Tibial nerve (tissue), 4 donors: ENCODE data around the gene ZNF554. TPM values are rescaled to one million over a fixed set of nuclear protein-coding genes. Genes with fewer than 3 reads are reported as not detected.

Experiments used
- DNase-seq, 2 donors: peaks; one replicate each; pipeline ENCODE4 v3.0.0-alpha.2; 2019; ENCODE audit warnings: low spot score in 2 of 2
- H3K27ac ChIP-seq, 4 donors: fragments of 200-600 bp; sonication (generic) in 3 of 4; one replicate each; pipeline ENCODE4 v1.5.1; 2017 to 2019; ENCODE audit warnings: mild to moderate bottlenecking in 1 of 4
- H3K27me3 ChIP-seq, 2 donors: fragments of 200-600 bp; sonication (generic) in 1 of 2; one replicate each; pipeline versions ENCODE4 v1.5.1 to v1.6.0; 2017 to 2019
- H3K36me3 ChIP-seq, 3 donors: fragments of 200-600 bp; sonication (generic); one replicate each; pipeline ENCODE4 v1.5.1; 2018 to 2019
- H3K4me1 ChIP-seq, 4 donors: fragments of 200-600 bp; sonication (generic) in 3 of 4; one replicate each; pipeline ENCODE4 v1.5.1; 2017 to 2019
- H3K4me3 ChIP-seq, 4 donors: fragments of 200-600 bp; sonication (generic) in 3 of 4; one replicate each; pipeline ENCODE4 v1.5.1; 2017 to 2019; ENCODE audit warnings: mild to moderate bottlenecking in 1 of 4, moderate library complexity in 1 of 4
- H3K9me3 ChIP-seq, 4 donors: fragments of 200-600 bp; sonication (generic) in 3 of 4; one replicate each; pipeline ENCODE4 v1.5.1; 2017 to 2019
- CTCF ChIP-seq, 5 experiments: fragments of 200-600 bp in 3 of 5; fragments of 450-650 bp in 2 of 5; sonication (generic) in 3 of 5; IDR thresholded peaks; one replicate each; pipeline ENCODE4 v1.5.1; 2016 to 2019; ENCODE audit warnings: antibody characterized with exemption in 5 of 5, mild to moderate bottlenecking in 3 of 5, moderate library complexity in 2 of 5
- EP300 ChIP-seq, 2 donors: sonication (generic); formaldehyde crosslinking; IDR thresholded peaks; one replicate each; pipeline ENCODE4 v1.6.1; 2017; ENCODE audit warnings: antibody characterized with exemption in 2 of 2, mild to moderate bottlenecking in 1 of 2
- POLR2A ChIP-seq, 2 donors: fragments of 450-650 bp; IDR thresholded peaks; one replicate each; pipeline ENCODE4 v1.6.1; 2017; ENCODE audit warnings: antibody characterized with exemption in 2 of 2, mild to moderate bottlenecking in 2 of 2, moderate library complexity in 2 of 2
- WGBS, 2 donors: methylation state at CpG; one replicate each; pipeline ENCODE4 v1.1.5; 2018; 5-methylcytosine and 5-hydroxymethylcytosine counted together
- total RNA-seq, 4 donors: library from RNA; depleted of rRNA; stranded (reverse); fragments of >200 nt; gene quantifications; one replicate each; pipeline ENCODE4 v1.1.0, GENCODE V29; 2016

The ZNF554 gene
- total RNA-seq, 4 donors from 2014 or later = 4.4 to 9.0 (median 6.7) TPM

- Histone ChIP-seq H3K36me3 (peaks cover 0 to 98% (median 5%) of the 10 kb centered on the region in 3 donors), H3K9me3 (no peaks in the 10 kb centered on the region), H3K4me1 (no peaks in the 10 kb centered on the region), H3K27me3 (no peaks in the 10 kb centered on the region), H3K4me3 (no peak overlapping the region), H3K27ac (no peak overlapping the region)
- 84 to 86% methylated on average over 20 to 27 of the region's 27 CpGs for WGBS, 2 donors
- DNase-seq = no peak
- TF ChIP-seq CTCF (IDR thresholded peaks at IDR 0.05) (no peak), POLR2A (IDR thresholded peaks at IDR 0.05) (no peak), EP300 (IDR thresholded peaks at IDR 0.05) (no peak)
Observed at GRCh38 chr19:2804156-2805004, 15.3 kb upstream of the ZNF554 start.

DNA sequence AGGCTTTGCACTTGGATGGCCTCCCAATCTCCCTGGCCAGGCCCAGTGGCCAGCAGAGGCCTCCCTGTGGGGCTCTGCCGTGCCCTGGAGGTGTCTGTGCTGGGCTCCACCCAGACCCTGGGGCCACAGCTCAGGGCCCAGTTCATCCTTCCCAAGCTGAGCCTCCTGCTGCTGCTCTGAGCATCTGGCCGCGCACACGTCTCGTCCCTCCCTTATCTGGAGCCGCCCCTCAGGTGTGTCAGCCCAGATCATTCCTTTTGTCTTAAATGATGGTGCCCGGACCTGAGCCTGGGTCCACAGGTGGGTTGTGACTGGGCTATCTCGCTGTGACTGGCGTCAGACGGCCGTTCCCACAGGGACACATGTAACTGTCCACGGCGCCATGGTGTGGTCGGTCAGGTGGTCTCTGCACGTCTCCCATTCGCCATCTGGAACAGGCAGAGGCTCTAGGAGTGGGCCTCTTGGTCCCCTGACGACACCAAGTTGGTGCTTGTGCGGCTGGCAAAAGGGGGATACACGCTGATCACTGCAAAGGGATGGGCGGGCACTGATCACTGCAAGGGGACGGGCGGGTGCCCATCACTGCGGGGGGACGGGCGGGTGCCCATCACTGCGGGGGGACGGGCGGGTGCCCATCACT, 14.3 kb upstream of the ZNF554 start:
- H3K27ac ChIP-seq = no peak overlapping the region
- WGBS, 2 donors = 95 to 96% methylated on average over 10 to 16 of the region's 28 CpGs
- no peaks in the 10 kb centered on the region for H3K4me1 ChIP-seq
- H3K27me3 ChIP-seq = no peaks in the 10 kb centered on the region
- no peak for TF ChIP-seq CTCF (IDR thresholded peaks at IDR 0.05)
- no peaks in the 10 kb centered on the region for H3K9me3 ChIP-seq
- peaks cover 0 to 98% (median 5%) of the 10 kb centered on the region in 3 donors for H3K36me3 ChIP-seq
- H3K4me3 ChIP-seq = no peak overlapping the region
- DNase-seq = no peak

GRCh38 chr19:2805991-2806649, 13.5 kb upstream of the ZNF554 start:
- Histone ChIP-seq H3K4me1 (no peaks in the 10 kb centered on the region), H3K36me3 (peaks cover 0 to 98% (median 5%) of the 10 kb centered on the region in 3 donors), H3K27ac (no peak overlapping the region), H3K9me3 (no peaks in the 10 kb centered on the region), H3K4me3 (no peak overlapping the region), H3K27me3 (no peaks in the 10 kb centered on the region)
- WGBS, 2 donors = 96 to 98% methylated on average over 7 to 22 of the region's 23 CpGs
- TF ChIP-seq POLR2A (IDR thresholded peaks at IDR 0.05) (no peak), EP300 (IDR thresholded peaks at IDR 0.05) (no peak), CTCF (IDR thresholded peaks at IDR 0.05) (no peak)
- no peak for DNase-seq

GRCh38 chr19:2806736-2807378, 12.8 kb upstream of the ZNF554 start:
- Histone ChIP-seq H3K27me3 (no peaks in the 10 kb centered on the region), H3K9me3 (no peaks in the 10 kb centered on the region), H3K36me3 (peaks cover 0 to 98% (median 5%) of the 10 kb centered on the region in 3 donors), H3K4me1 (no peaks in the 10 kb centered on the region), H3K27ac (no peak overlapping the region), H3K4me3 (no peak overlapping the region)
- TF ChIP-seq EP300 (IDR thresholded peaks at IDR 0.05) (no peak), CTCF (IDR thresholded peaks at IDR 0.05) (no peak), POLR2A (IDR thresholded peaks at IDR 0.05) (no peak)
- WGBS, 2 donors = 91 to 97% methylated on average over 34 of the region's 34 CpGs
- DNase-seq = no peak
